Measurements from ENCODE around the gene PANX2.

DNA sequence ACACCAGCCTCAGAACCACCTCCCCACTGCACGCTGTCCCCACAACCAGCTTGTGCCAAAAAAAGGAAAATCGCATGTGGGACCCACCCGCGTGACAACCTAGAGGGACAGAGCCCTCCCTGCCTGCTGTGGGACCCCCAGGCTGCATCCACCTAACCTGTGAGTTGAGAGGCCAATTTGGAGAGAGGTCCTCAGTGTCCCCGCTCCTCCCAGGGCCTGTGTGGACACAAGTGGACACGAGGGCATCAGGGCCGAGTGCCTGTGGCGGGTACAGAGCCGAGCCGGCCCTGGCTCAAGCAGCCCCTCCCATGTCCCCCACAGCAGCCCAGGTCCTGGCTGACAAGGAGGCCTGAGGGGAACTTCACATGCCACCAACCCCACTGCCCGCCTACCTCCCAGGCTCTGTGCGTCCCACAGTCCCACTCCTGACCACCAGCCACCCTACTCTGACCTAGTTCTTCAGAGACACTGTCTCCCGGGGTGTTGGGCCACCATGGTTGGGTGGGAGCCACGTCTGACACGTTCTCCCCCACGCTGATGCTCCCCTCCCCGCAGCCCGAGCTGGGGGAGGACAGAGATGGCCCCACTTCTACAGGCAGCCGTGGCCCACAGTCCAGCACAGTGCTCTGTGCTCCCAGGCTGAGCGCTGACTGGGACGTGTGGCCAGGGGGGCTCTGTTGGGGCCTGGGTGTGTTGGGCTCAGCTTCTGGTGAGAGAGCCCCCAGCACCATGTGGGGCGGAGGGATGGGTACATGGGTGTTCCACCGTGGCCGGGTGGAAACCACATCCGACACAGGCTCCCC lies 49.5 kb downstream of the PANX2 start:
- TF ChIP-seq RAD21 (IDR thresholded peaks at IDR 0.05; ENCODE audit: low read length) (no peak), FOS (IDR thresholded peaks at IDR 0.05; ENCODE audit: low read depth, low read length) (no peak), MXI1 (IDR thresholded peaks at IDR 0.05; ENCODE audit: borderline replicate concordance, low read depth, low read length) (no peak), CTCF (conservative IDR thresholded peaks at IDR 0.05; ENCODE audit: low read depth, low read length) (no peak)
- TF ChIP-seq, protein P1, sequence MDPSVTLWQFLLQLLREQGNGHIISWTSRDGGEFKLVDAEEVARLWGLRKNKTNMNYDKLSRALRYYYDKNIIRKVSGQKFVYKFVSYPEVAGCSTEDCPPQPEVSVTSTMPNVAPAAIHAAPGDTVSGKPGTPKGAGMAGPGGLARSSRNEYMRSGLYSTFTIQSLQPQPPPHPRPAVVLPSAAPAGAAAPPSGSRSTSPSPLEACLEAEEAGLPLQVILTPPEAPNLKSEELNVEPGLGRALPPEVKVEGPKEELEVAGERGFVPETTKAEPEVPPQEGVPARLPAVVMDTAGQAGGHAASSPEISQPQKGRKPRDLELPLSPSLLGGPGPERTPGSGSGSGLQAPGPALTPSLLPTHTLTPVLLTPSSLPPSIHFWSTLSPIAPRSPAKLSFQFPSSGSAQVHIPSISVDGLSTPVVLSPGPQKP (IDR thresholded peaks at IDR 0.05; ENCODE audit: borderline replicate concordance, low read depth, low read length): no peak

All from IMR-90 (cell line).